Activated T-helper 9 cell treated with anti-CD3 and anti-CD28 coated beads, Interleukin-2, amount 50 U/mL, for 16 hours (primary cell): ENCODE measurements around the gene ADAT2.

ENCODE experiments used
- DNase-seq: peaks from one replicate; pipeline ENCODE4 v3.0.0-alpha.2; 2020; ENCODE audit warnings: low read depth

ADAT2 gene

GRCh38 chr6:143396497-143397226, 53.8 kb downstream of the ADAT2 start:
- DNase-seq, result no peak

- DNase-seq, result no peak
Measured at GRCh38 chr6:143395699-143396098, 54.8 kb downstream of the ADAT2 start.

GRCh38 chr6:143394389-143394788, 56.1 kb downstream of the ADAT2 start:
- DNase-seq, result no peak

GRCh38 chr6:143390278-143390677, 60.2 kb downstream of the ADAT2 start:
- no peak for DNase-seq

GRCh38 chr6:143385636-143386035, 64.9 kb downstream of the ADAT2 start:
- no peak for DNase-seq

GRCh38 chr6:143376861-143377260, 73.6 kb downstream of the ADAT2 start:
- no peak for DNase-seq

GRCh38 chr6:143376375-143376774, 74.1 kb downstream of the ADAT2 start:
- no peak for DNase-seq

- DNase-seq, result no peak
Measured at GRCh38 chr6:143375022-143375585, 75.4 kb downstream of the ADAT2 start.

GRCh38 chr6:143374014-143374413, 76.5 kb downstream of the ADAT2 start:
- no peak for DNase-seq
